Fibroblast of gingiva (primary cell): ENCODE results near the gene PLEKHA4.
"Not testable (repeated sequence)": the region's sequence is repeated elsewhere in the genome, so short reads cannot be mapped to it uniquely, and the experiment has no call there.

Experiments used
- DNase-seq: peaks from one replicate; pipeline ENCODE4 v3.0.0-alpha.2; 2011; ENCODE audit warnings: low read depth

PLEKHA4 gene

GRCh38 chr19:48868114-48868886, at the start of gene PLEKHA4:
TSS of gene PLEKHA4 (minus strand) at chr19:48868617. CDS start at chr19:48867620, 997 bp downstream.
- DNase-seq = peak; percentile 52

GRCh38 chr19:48918071-48918470, 49.7 kb upstream of the PLEKHA4 start:
- no peak for DNase-seq

- no peak for DNase-seq
Measured at GRCh38 chr19:48915757-48916156, 47.3 kb upstream of the PLEKHA4 start.

- DNase-seq = no peak
Measured at GRCh38 chr19:48914181-48914580, 45.8 kb upstream of the PLEKHA4 start.

GRCh38 chr19:48913114-48913889, 44.9 kb upstream of the PLEKHA4 start:
- no peak for DNase-seq

GRCh38 chr19:48910803-48911202, 42.4 kb upstream of the PLEKHA4 start:
- DNase-seq = no peak

- DNase-seq = not testable (repeated sequence)
Measured at GRCh38 chr19:48909424-48910077, 41.1 kb upstream of the PLEKHA4 start.

- no peak for DNase-seq
Measured at GRCh38 chr19:48907671-48908070, 39.3 kb upstream of the PLEKHA4 start.

GRCh38 chr19:48906324-48906723, 37.9 kb upstream of the PLEKHA4 start:
- DNase-seq = no peak

GRCh38 chr19:48905664-48906063, 37.2 kb upstream of the PLEKHA4 start:
- no peak for DNase-seq

GRCh38 chr19:48903788-48904187, 35.4 kb upstream of the PLEKHA4 start:
- not testable (repeated sequence) for DNase-seq

- DNase-seq = not testable (repeated sequence)
Measured at GRCh38 chr19:48902291-48902690, 33.9 kb upstream of the PLEKHA4 start.

GRCh38 chr19:48900477-48901406, 32.3 kb upstream of the PLEKHA4 start:
- DNase-seq = peak; percentile 53

GRCh38 chr19:48899781-48900476, 31.5 kb upstream of the PLEKHA4 start, which contains the start of gene NUCB1:
TSS of gene NUCB1 (plus strand) at chr19:48900312. CDS start at chr19:48900797, 485 bp downstream.
- DNase-seq = peak; percentile 99

GRCh38 chr19:48899386-48899749, 31.0 kb upstream of the PLEKHA4 start:
- DNase-seq = not testable (repeated sequence)

GRCh38 chr19:48897181-48897580, 28.8 kb upstream of the PLEKHA4 start:
- DNase-seq = no peak

- no peak for DNase-seq
Measured at GRCh38 chr19:48896191-48896720, 27.8 kb upstream of the PLEKHA4 start.

- DNase-seq = no peak
Measured at GRCh38 chr19:48895226-48895625, 26.8 kb upstream of the PLEKHA4 start.

- no peak for DNase-seq
Measured at GRCh38 chr19:48890551-48890950, 22.1 kb upstream of the PLEKHA4 start.

GRCh38 chr19:48889496-48889895, 21.1 kb upstream of the PLEKHA4 start:
- DNase-seq = not testable (repeated sequence)
